ENCODE measurements around the gene NDUFA1.
"Not testable (repeated sequence)": the region's sequence is repeated elsewhere in the genome, so short reads cannot be mapped to it uniquely, and the experiment has no call there.

The NDUFA1 gene

DNA sequence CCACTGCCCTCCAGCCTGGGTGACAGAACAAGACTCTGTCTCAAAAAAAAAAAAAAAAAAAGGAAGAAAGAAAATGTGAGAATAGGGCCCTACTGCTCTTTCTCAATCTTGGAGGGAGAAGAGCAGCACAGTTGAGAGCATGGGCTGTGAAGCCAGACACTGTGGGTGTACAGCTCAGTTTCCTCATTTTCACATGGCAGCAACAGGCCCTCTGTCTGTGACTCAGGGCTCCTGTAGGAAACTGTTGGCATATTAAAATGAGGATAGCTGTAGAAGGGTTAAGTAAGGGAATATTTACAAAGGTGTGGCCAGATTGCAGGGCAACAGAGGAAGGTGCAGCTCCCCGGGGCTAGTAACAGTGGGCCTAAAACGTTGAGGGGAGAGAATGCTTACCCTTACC lies 27.5 kb downstream of the NDUFA1 start:
- no peak for DNase-seq (ENCODE audit: low read depth in 1 of 2, low spot score in 1 of 2)

DNA sequence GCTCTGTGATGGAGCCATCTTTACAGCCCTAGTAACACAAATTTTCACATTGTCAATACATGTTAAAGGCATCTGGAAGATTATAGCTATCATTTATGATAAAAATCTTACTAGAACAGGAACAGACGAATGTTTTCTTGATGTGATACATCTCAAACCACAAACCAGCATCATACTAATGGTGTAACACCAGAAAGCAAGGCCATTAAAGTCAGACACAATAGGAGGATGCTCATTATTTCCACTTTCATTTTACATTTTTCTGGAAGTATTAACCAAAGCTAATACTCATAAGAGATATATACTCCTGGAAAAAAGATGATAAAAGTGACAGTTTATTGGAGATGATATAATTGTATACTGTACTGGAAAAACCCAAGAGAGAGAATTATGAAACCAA lies 29.3 kb downstream of the NDUFA1 start:
- no peak for DNase-seq (ENCODE audit: low read depth in 1 of 2, low spot score in 1 of 2)

- DNase-seq (ENCODE audit: low read depth in 1 of 2, low spot score in 1 of 2) = no peak
Measured at GRCh38 chrX:119916310-119916709, 44.7 kb downstream of the NDUFA1 start.

- no peak for DNase-seq (ENCODE audit: low read depth in 1 of 2, low spot score in 1 of 2)
Measured at GRCh38 chrX:119917877-119918276, 46.2 kb downstream of the NDUFA1 start.

DNA sequence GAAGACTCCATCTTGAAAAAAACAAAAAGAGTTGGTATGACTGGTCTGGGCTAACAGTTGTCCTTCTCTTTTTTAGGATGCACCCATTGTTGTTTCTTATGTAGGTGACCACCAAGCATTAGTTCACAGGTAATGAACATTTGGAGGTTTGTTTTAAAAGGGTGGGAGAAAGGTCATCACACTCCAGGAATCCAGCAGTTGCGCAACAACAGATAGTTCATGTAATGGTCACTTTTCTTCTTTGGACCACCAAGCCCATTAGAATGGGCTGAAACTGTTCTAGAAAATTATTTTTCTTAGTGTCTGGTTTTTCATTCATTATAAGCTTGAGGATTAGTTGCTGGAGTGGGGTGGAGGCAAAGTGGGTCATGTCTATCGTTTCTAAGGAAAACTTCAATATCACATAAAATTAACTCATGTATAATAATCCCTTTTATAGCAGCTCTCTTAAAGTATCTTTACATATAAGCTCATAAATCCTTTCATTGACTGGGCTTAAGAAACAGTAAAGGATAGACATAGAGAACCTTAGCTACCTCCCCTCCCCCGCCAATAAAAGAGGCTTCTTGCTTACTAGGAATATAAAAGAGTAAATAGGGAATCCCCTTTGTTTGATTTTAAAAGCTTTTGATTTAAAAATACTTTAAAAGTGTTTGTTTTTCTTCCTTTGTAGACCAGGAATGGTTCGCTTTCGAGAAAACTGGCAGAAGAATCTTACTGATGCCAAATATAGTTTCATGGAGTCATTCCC lies 48.4 kb downstream of the NDUFA1 start:
- no peak for DNase-seq (ENCODE audit: low read depth in 1 of 2, low spot score in 1 of 2)

GRCh38 chrX:119922391-119922790 lies 50.8 kb downstream of the NDUFA1 start:
- not testable (repeated sequence) for DNase-seq (ENCODE audit: low read depth in 1 of 2, low spot score in 1 of 2)
